ENCODE results near the gene CCDC106. TPM values are rescaled to one million over a fixed set of nuclear protein-coding genes. Genes with fewer than 3 reads are reported as not detected.

CCDC106 gene
- total RNA-seq, 1 donor = 8.5 TPM

DNA sequence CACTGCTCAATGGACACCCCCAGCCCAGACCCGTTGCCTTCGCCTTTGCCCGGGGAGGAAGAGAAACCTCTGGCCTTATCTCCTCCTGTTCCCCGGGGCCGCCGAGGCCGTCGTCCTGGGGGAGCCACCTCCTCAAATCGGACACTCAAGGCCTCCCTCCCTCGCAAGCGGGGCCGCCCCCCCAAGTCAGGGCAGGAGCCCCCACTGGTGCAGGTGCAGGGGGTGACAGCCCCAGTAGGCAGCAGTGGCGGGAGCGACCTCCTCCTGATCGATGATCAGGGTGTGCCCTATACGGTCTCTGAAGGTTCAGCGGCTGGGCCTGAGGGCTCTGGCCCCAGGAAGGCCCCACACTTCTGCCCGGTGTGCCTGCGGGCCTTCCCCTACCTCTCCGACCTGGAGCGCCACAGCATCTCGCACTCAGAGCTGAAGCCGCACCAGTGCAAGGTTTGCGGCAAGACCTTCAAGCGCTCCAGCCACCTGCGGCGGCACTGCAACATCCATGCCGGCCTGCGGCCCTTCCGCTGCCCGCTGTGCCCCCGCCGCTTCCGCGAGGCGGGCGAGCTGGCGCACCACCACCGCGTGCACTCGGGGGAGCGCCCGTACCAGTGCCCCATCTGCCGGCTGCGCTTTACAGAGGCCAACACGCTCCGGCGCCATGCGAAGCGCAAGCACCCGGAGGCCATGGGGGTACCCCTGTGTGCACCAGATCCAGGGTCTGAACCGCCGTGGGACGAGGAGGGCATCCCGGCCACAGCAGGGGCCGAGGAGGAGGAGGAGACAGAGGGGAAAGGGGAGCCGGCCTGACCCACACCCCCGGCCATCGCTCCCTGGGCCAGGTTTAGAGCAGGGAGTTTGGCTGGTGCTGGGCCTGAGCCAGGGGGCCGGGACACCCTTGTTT, 45.7 kb upstream of the CCDC106 start:
- no peak for DNase-seq (ENCODE audit: low read depth)
- no peak overlapping the region for H3K4me3 ChIP-seq (ENCODE audit: low read depth, low read length)
- TF ChIP-seq, protein P1, sequence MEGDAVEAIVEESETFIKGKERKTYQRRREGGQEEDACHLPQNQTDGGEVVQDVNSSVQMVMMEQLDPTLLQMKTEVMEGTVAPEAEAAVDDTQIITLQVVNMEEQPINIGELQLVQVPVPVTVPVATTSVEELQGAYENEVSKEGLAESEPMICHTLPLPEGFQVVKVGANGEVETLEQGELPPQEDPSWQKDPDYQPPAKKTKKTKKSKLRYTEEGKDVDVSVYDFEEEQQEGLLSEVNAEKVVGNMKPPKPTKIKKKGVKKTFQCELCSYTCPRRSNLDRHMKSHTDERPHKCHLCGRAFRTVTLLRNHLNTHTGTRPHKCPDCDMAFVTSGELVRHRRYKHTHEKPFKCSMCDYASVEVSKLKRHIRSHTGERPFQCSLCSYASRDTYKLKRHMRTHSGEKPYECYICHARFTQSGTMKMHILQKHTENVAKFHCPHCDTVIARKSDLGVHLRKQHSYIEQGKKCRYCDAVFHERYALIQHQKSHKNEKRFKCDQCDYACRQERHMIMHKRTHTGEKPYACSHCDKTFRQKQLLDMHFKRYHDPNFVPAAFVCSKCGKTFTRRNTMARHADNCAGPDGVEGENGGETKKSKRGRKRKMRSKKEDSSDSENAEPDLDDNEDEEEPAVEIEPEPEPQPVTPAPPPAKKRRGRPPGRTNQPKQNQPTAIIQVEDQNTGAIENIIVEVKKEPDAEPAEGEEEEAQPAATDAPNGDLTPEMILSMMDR (IDR thresholded peaks at IDR 0.05; ENCODE audit: insufficient read depth, low read length) = no peak

DNA sequence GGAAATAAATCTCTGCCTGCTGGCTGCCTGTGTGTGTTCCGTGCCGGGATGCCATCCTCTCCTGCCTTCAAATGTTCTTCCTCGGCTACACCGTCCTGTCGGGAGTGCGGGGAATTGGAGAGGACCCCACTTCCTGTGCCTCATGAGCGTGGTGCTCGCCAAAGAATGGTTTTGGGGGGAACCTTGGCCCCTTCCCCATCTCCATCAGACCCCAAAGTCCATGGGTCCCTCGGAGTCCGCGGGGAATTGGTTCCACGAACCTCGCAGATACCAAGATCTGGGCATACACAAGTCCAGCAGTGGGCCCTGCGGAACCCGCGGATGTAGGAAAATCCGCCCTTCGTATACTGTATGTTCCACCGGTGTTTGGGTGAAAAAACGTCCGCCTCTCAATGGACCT, 44.9 kb upstream of the CCDC106 start:
- TF ChIP-seq, protein P1 (IDR thresholded peaks at IDR 0.05; ENCODE audit: insufficient read depth, low read length) = no peak
- no peak overlapping the region for H3K4me3 ChIP-seq (ENCODE audit: low read depth, low read length)
- DNase-seq (ENCODE audit: low read depth) = no peak

DNA sequence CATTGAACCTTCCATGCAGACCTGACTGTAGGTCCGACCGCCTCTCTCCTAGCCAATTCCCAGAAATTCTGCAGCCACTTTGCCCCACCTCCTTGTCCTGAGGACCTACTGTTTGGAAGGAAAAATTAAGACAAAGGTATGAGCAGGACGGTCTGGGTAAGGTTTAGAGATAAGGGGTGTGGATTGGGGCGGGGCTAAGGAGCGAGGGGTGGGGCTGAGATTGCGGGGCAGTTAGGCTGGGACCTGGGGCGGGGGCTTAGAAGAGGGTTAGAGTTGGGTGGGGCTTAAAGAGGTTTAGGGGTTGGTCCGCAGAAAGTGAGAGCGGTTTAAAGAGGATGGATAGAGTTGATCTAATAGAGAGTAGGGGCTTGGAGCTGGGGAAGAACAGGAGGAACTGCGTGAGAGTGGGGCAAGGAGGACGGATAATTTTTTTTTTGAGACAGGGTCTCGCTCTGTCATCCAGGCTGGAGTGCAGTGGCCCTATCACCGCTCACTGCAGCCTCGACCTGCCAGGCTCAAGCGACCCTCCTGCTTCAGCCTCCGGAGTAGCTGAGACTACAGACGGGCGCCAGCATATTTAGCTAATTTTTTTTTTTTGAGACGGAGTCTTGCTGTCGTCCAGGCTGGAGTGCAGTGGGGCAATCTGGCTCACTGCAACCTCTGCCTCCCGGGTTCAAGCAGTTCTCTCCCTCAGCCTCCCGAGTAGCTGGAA, 44.3 kb upstream of the CCDC106 start:
- DNase-seq (ENCODE audit: low read depth) = no peak
- TF ChIP-seq, protein P1 (IDR thresholded peaks at IDR 0.05; ENCODE audit: insufficient read depth, low read length) = no peak
- no peak overlapping the region for H3K4me3 ChIP-seq (ENCODE audit: low read depth, low read length)

DNA sequence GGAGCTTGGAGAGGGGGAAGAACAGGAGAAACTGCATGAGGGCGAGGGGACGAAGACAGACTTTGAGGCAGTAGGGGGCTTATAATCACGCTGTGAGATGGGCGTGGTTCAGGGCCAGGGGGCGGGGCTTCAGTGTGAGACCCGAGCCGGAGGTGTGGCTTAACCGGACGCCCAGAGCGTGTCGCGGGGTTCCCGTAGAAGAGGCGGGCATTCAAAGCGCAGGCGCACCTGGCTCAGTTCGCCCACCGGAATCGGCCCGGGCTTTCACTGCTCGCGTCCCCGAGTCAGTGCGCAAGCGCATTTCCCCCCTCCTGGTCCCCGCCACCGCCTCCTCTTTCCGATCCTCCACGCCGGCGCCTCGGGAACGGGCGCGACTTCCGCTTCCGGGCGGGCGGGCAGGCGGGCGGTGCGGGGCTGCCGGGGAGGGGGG, 42.8 kb upstream of the CCDC106 start:
- peak; percentile 97 for DNase-seq (ENCODE audit: low read depth)
- TF ChIP-seq, protein P1 (IDR thresholded peaks at IDR 0.05; ENCODE audit: insufficient read depth, low read length) = no peak
- H3K4me3 ChIP-seq (ENCODE audit: low read depth, low read length) = peak overlapping the region; percentile 93

DNA sequence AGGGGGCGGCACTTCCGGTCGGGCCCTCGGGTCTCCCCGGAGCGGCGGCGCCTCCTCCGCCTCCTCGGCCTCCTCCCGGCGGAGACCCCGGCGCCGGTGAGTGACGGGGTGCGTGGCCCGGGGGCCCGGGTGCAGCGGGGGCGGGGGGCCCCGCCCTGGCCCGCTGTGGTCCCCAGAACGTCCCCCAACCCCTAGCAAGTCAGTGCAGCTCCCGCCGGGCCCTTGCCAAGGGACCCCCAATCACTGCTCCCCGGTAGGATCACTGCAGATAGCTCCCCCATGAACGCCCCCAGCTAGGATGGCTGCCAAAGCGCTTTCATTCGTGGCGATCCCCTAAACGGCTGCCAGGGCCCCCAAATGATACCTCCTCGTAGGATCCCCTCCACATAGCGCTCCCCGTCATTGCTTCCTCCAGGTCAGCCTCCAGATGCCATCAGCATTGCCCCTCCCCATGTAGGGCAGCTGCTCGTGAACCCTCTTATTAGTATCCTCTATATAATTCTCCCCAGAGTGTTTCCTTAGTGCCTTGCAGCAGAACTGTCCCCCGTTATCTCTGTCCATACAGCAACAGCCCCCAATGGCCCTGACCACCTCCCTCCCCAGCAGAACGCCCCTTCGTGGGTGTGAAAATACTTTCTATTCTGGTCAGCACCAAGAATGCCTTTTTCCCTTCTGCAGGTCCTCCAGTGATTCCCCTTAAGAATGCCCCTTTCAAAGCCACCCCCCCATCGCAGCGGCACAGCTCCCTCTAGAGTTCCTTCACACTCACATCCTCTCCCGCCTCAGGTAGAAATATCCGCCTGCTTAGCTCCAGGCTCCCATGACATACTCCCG, 42.2 kb upstream of the CCDC106 start, which contains the start of gene ZNF865:
TSS of gene ZNF865 (plus strand) at position 11 of the 834 bp plus-strand sequence. CDS start 7,972 bp downstream, outside the sequence.
- peak within 1 kb of the TSS; percentile 93 for H3K4me3 ChIP-seq (ENCODE audit: low read depth, low read length)
- DNase-seq (ENCODE audit: low read depth) = peak; percentile 85
- TF ChIP-seq, protein P1 (IDR thresholded peaks at IDR 0.05; ENCODE audit: insufficient read depth, low read length) = peak; percentile 88

DNA sequence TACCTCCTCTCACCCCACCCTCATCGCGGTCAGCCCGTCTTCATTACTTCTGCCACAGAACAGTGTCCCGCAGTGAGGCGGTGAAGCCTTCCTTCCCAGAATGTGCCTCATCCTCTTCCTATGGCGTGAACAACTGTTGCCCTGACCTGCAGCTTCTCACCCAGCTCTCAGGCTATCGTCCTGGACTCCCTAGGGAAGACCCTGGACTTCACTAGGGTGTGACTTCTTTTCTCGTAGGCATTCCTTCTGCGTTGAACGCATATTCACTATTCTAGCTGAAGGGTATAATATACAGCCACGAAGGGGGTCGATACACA, 41.6 kb upstream of the CCDC106 start:
- H3K4me3 ChIP-seq (ENCODE audit: low read depth, low read length) = peak overlapping the region; percentile 93
- TF ChIP-seq, protein P1 (IDR thresholded peaks at IDR 0.05; ENCODE audit: insufficient read depth, low read length) = no peak
- no peak for DNase-seq (ENCODE audit: low read depth)

Data from fibroblast of the aortic adventitia (primary cell).